IMR-90 (cell line): ENCODE measurements around the gene STK17B. TPM values are rescaled to one million over a fixed set of nuclear protein-coding genes. Genes with fewer than 3 reads are reported as not detected.

Experiments used
- ATAC-seq: fragments of 200-7000 bp; cut with Tn5 transposase; 2 replicates; pipeline ENCODE4 v1.9.1; 2020; ENCODE audit warnings: low read depth, mild to moderate bottlenecking, moderate library complexity
- BruUV-seq: library from RNA; stranded (reverse); fragments of 400-500 nt; replicated peaks from 2 replicates; lab custom pipeline; 2021; lab: Mats Ljungman, UMichigan
- CTCF ChIA-PET: fragments of 300-600 bp; formaldehyde crosslinking; extraction: SDS; loops from one replicate; lab custom pipeline; 2021; ENCODE audit warnings: antibody characterized with exemption; lab: Yijun Ruan, JAX
- POLR2A ChIA-PET: fragments of 300-600 bp; sonication (Branson Sonifier 250); formaldehyde crosslinking; loops from one replicate; lab custom pipeline; 2022; ENCODE audit warnings: antibody characterized with exemption; ENCODE audit not compliant: unreplicated experiment; lab: Charles Lee
- DNase-seq: peaks from one replicate; pipeline ENCODE4 v3.0.0; 2013
- H2AFZ ChIP-seq: replicated peaks from 2 replicates; pipeline ENCODE3; 2013; ENCODE audit warnings: low read length, mild to moderate bottlenecking; ENCODE audit not compliant: poor library complexity
- H2AK5ac ChIP-seq: 2 replicates; pipeline ENCODE4 v1.6.1; 2013; ENCODE audit warnings: low read depth, low read length, inconsistent platforms
- H2AK9ac ChIP-seq: replicated peaks from 2 replicates; pipeline ENCODE3; 2013; ENCODE audit warnings: mild to moderate bottlenecking, low read depth, low read length, moderate library complexity; ENCODE audit not compliant: poor library complexity
- H2BK120ac ChIP-seq: 2 replicates; pipeline ENCODE4 v1.6.1; 2013; ENCODE audit warnings: low read depth, low read length, inconsistent platforms
- H2BK15ac ChIP-seq: 3 replicates; pipeline ENCODE4 v1.6.1; 2013; ENCODE audit warnings: low read depth, low read length, inconsistent platforms
- H2BK20ac ChIP-seq: 2 replicates; pipeline ENCODE4 v1.6.1; 2013; ENCODE audit warnings: low read depth, mild to moderate bottlenecking, inconsistent platforms, low read length, moderate library complexity
- H2BK5ac ChIP-seq: 2 replicates; pipeline ENCODE4 v1.6.1; 2013; ENCODE audit warnings: mild to moderate bottlenecking, low read depth, low read length, inconsistent platforms; ENCODE audit not compliant: poor library complexity, severe bottlenecking
- H3K14ac ChIP-seq: replicated peaks from 2 replicates; pipeline ENCODE4 v1.6.1; 2013; ENCODE audit warnings: low read depth, low read length, inconsistent platforms
- H3K18ac ChIP-seq: 2 replicates; pipeline ENCODE4 v1.6.1; 2013; ENCODE audit warnings: low read depth, low read length, control low read depth
- H3K23ac ChIP-seq: 2 replicates; pipeline ENCODE4 v1.6.1; 2013; ENCODE audit warnings: low read depth, low read length, inconsistent platforms
- H3K27ac ChIP-seq: 2 replicates; pipeline ENCODE4 v1.5.1; 2013; ENCODE audit warnings: mild to moderate bottlenecking, control low read depth, low read length; ENCODE audit not compliant: insufficient read depth
- H3K27me3 ChIP-seq: 2 replicates; pipeline ENCODE4 v1.6.1; 2013; ENCODE audit warnings: low read length; ENCODE audit not compliant: control insufficient read depth, insufficient read depth
- H3K36me3 ChIP-seq: 2 replicates; pipeline ENCODE4 v1.6.1; 2013; ENCODE audit warnings: low read length, mixed read lengths; ENCODE audit not compliant: control insufficient read depth, insufficient read depth
- H3K4ac ChIP-seq: 2 replicates; pipeline ENCODE4 v1.6.1; 2013; ENCODE audit warnings: low read depth, low read length, inconsistent platforms
- H3K4me1 ChIP-seq: 2 replicates; pipeline ENCODE4 v1.6.1; 2013; ENCODE audit warnings: low read length, mixed read lengths; ENCODE audit not compliant: control insufficient read depth, insufficient read depth
- H3K4me2 ChIP-seq: 2 replicates; pipeline ENCODE4 v1.6.1; 2013; ENCODE audit warnings: low read depth, mild to moderate bottlenecking, control low read depth, low read length, moderate library complexity
- H3K4me3 ChIP-seq: 2 replicates; pipeline ENCODE4 v1.5.1; 2013; ENCODE audit warnings: low read depth, mild to moderate bottlenecking, control low read depth, low read length, moderate library complexity; ENCODE audit not compliant: insufficient read depth
- H3K56ac ChIP-seq: 2 replicates; pipeline ENCODE4 v1.6.1; 2013; ENCODE audit warnings: low read length, inconsistent platforms; ENCODE audit not compliant: insufficient read depth; ENCODE audit errors: extremely low read depth
- H3K79me1 ChIP-seq, 2 experiments: 2 replicates each; pipeline ENCODE4 v1.6.1; 2013; ENCODE audit warnings: low read length in 2 of 2, inconsistent platforms in 1 of 2, low read depth in 1 of 2
- H3K9ac ChIP-seq: 2 replicates; pipeline ENCODE4 v1.6.1; 2013; ENCODE audit warnings: low read depth, low read length, control low read depth
- H3K9me1 ChIP-seq: 2 replicates; pipeline ENCODE4 v1.6.1; 2013; ENCODE audit warnings: low read length, inconsistent platforms; ENCODE audit not compliant: insufficient read depth
- H3K9me3 ChIP-seq: 2 replicates; pipeline ENCODE4 v1.6.1; 2013; ENCODE audit warnings: low read length; ENCODE audit not compliant: control insufficient read depth, insufficient read depth
- H4K20me1 ChIP-seq: 2 replicates; pipeline ENCODE4 v1.6.1; 2013; ENCODE audit warnings: low read length, inconsistent platforms; ENCODE audit not compliant: insufficient read depth
- H4K5ac ChIP-seq: 2 replicates; pipeline ENCODE4 v1.6.1; 2013; ENCODE audit warnings: mild to moderate bottlenecking, low read depth, low read length, control low read depth
- H4K8ac ChIP-seq, 2 experiments: 2 replicates each; pipeline ENCODE4 v1.6.1; 2013; ENCODE audit warnings: low read depth in 2 of 2, low read length in 2 of 2, control low read depth in 1 of 2, inconsistent platforms in 1 of 2
- H4K91ac ChIP-seq: 2 replicates; pipeline ENCODE4 v1.6.1; 2013; ENCODE audit warnings: low read depth, low read length, inconsistent platforms; ENCODE audit not compliant: insufficient read depth
- CTCF ChIP-seq: conservative IDR thresholded peaks from 2 replicates; pipeline ENCODE4 v1.5.1; 2012; ENCODE audit warnings: mild to moderate bottlenecking, low read depth, low read length, improper control_type of control experiment
- POLR2A ChIP-seq: IDR thresholded peaks from 2 replicates; pipeline ENCODE4 v1.6.1; 2012; ENCODE audit warnings: mild to moderate bottlenecking, low read depth, low read length
- RAD21 ChIP-seq: IDR thresholded peaks from 2 replicates; pipeline ENCODE4 v1.6.1; 2012; ENCODE audit warnings: low read length, improper control_type of control experiment
- RCOR1 ChIP-seq: IDR thresholded peaks from 2 replicates; pipeline ENCODE4 v1.6.1; 2012; ENCODE audit warnings: mild to moderate bottlenecking, low read length, improper control_type of control experiment; ENCODE audit not compliant: insufficient replicate concordance
- SMC3 ChIP-seq: fragments of 150-350 bp; IDR thresholded peaks from 2 replicates; pipeline ENCODE4 v1.6.1; 2016; ENCODE audit warnings: low read depth, mild to moderate bottlenecking, antibody characterized with exemption, low read length, moderate library complexity
- USF2 ChIP-seq: fragments of 150-350 bp; IDR thresholded peaks from 2 replicates; pipeline ENCODE4 v1.6.1; 2017; ENCODE audit warnings: mild to moderate bottlenecking, antibody characterized with exemption, low read length, low read depth
- WGBS, 2 experiments: methylation state at CpG; one replicate each; pipeline versions ENCODE4 v1.1.5 to v1.1.7; 2013; ENCODE audit warnings: missing lambda C conversion rate in 2 of 2; ENCODE audit not compliant: insufficient read length in 1 of 2; ENCODE audit errors: extremely low coverage in 2 of 2; 5-methylcytosine and 5-hydroxymethylcytosine counted together
- dilution Hi-C: fragments of 300-500 bp; cut with HindIII; formaldehyde crosslinking; loops from one replicate; pipeline ENCODE4 v1.14.3; 2018; ENCODE audit warnings: low sequenced_read_pairs; ENCODE audit not compliant: unreplicated experiment
- in situ Hi-C: fragments of 300-500 bp; cut with MboI; formaldehyde crosslinking; loops from 3 replicates; pipeline ENCODE4 v1.14.3; 2019; ENCODE audit warnings: low sequenced_read_pairs, inconsistent platforms, mixed read lengths
- intact Hi-C: fragments of 100-400 bp; cut with micrococcal nuclease; formaldehyde crosslinking; loops from 2 replicates; pipeline ENCODE4 v1.10.0; 2022
- polyA plus RNA-seq, 3 experiments: library from polyadenylated mRNA; depleted of rRNA; stranded (reverse); fragments of >200 nt; gene quantifications; 2 replicates each; pipeline ENCODE4 v1.2.3, GENCODE V29; 2012; ENCODE audit warnings: low replicate concordance in 1 of 3
- total RNA-seq: library from RNA; depleted of rRNA; stranded (reverse); fragments of >200 nt; gene quantifications from 2 replicates; pipeline ENCODE4 v1.2.3, GENCODE V29; 2012

Gene STK17B
- total and polyA plus RNA-seq, 2 of the 4 experiments (the other 2 are of a cell fraction): 7.5 to 48.9 TPM

GRCh38 chr2:196149948-196150347 is 21.4 kb downstream of the STK17B start:
- Histone ChIP-seq H2BK5ac (no peak overlapping the region), H2AFZ (no peak overlapping the region), H3K18ac (no peak overlapping the region), H3K9me1 (no peaks in the 10 kb centered on the region), H2AK9ac (no peak overlapping the region), H3K4ac (no peak overlapping the region), H3K9me3 (no peaks in the 10 kb centered on the region), H3K27me3 (no peaks in the 10 kb centered on the region), H2AK5ac (no peak overlapping the region), H3K79me1 (peaks cover 7 to 46% of the 10 kb centered on the region in 2 experiments), H4K5ac (no peak overlapping the region), H2BK20ac (no peak overlapping the region), H3K23ac (no peak overlapping the region), H3K27ac (no peak overlapping the region), H3K4me3 (no peak overlapping the region), H3K36me3 (peaks cover 20% of the 10 kb centered on the region), H2BK120ac (no peak overlapping the region), H3K4me1 (no peaks in the 10 kb centered on the region; the same call in 1 of the 2 replicates), H4K8ac (no peak overlapping the region), H3K4me2 (no peak overlapping the region), H3K56ac (no peak overlapping the region), H2BK15ac (no peak overlapping the region), H4K91ac (no peak overlapping the region), H3K14ac (no peak overlapping the region), H3K9ac (no peak overlapping the region), H4K20me1 (peaks cover 3% of the 10 kb centered on the region)
- ATAC-seq (no peak), DNase-seq (no peak)
- dilution Hi-C loops (no loop called here), in situ Hi-C loops (loop anchor here (25.0 kb wide), 1 partner anchor 112 kb away; no protein-coding TSS in a partner anchor), intact Hi-C loops (loop anchor here (10.0 kb wide), 1 partner anchor 615 kb away; no protein-coding TSS in a partner anchor)
- TF ChIP-seq CTCF (no peak), RAD21 (no peak), RCOR1 (no peak), POLR2A (no peak), USF2 (no peak), SMC3 (no peak)
- WGBS, 2 experiments: no CpG with 5 or more reads among the region's 3 CpGs
- BruUV-seq: no TSS peak
- POLR2A ChIA-PET: no interaction called here
- CTCF ChIA-PET: no interaction called here
